HG03095 (cell line): ENCODE measurements around the gene SH2D3C.
"Not testable (repeated sequence)": the region's sequence is repeated elsewhere in the genome, so short reads cannot be mapped to it uniquely, and the experiment has no call there.

Experiments
- ATAC-seq: cut with Tn5 transposase; IDR thresholded peaks from one replicate; pipeline ENCODE4 v1.9.1; 2021; ENCODE audit warnings: moderate library complexity; ENCODE audit not compliant: unreplicated experiment

SH2D3C gene

DNA sequence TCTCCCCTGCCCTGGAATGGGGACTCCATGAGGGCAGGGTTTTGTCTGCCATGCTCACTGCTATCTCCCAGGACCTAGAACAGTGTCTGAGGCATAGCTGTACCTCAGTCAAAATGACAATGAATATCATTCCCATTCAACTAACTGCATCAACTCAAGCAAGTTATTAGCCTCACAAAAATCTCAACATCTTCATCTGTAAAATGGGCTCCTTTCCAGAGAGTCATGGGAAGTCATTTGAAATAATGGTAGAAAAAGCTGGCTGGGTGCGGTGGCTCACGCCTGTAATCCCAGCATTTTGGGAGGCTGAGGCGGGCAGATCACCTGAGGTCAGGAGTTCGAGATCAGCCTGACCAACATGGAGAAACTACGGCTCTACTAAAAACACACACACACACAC is 9.4 kb downstream of the SH2D3C start:
- ATAC-seq: no peak

- ATAC-seq: no peak
Measured at GRCh38 chr9:127768698-127769097, 9.8 kb downstream of the SH2D3C start.

- no peak for ATAC-seq
Measured at GRCh38 chr9:127767909-127768331, 10.5 kb downstream of the SH2D3C start.

GRCh38 chr9:127767410-127767809 is 11.1 kb downstream of the SH2D3C start:
- no peak for ATAC-seq

DNA sequence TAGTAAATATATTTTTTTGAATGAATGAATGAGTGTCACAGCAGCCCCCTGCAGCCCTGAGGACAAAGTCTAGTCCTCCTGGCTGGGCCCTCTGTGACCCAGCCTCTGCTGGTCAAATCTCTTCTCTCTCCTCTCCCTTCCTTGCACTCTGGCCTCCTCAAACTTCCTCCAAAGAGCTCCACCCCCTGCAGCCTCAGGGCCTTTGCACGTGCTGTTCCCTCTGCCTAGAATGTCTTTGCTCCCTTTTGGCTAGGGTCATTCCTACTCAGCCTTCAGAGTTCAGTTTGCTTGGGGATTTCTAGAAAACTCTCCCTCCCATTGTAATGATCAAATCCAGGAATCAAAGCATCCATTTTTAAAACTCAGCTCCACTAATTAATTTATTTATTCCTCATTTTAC is 13.0 kb downstream of the SH2D3C start:
- ATAC-seq: no peak

- ATAC-seq: no peak
Measured at GRCh38 chr9:127763918-127764384, 14.5 kb downstream of the SH2D3C start.

- no peak for ATAC-seq
Measured at GRCh38 chr9:127762111-127762676, 16.3 kb downstream of the SH2D3C start.

GRCh38 chr9:127761491-127761956 is 16.9 kb downstream of the SH2D3C start:
- ATAC-seq: no peak

DNA sequence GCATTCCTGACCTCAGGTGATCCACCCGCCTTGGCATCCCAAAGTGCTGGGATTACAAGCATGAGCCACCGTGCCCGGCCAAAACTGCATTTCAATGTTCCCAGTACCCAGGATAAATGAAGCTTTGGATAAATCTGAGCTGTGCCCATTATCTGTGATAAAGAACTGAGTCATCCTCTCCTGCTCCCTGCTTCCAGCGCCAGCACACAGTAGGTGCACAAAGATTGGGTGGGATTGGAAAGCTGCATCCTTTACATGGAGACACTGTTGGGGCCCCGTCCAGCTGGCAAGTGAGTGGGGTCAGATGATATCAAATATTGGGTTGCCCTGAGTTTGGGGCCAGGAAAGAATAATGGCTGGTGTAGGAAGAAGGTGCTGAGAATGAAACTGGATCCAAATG is 17.4 kb downstream of the SH2D3C start:
- ATAC-seq: no peak

GRCh38 chr9:127758843-127759242 is 19.6 kb downstream of the SH2D3C start:
- no peak for ATAC-seq

DNA sequence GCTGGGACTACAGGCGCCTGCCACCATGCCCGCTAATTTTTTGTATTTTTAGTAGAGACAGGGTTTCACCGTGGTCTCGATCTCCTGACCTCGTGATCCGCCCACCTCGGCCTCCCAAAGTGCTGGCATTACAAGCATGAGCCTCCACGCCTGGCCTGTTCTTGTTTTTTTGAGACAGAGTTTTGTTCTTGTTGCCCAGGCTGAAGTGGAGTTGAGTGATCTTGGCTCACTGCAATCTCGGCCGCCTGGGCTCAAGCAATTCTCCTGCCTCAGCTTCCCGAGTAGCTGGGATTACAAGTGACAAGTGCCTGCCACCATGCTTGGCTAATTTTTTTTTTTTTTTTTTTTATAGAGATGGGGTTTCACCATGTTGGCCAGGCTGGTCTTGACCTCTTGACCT is 21.7 kb downstream of the SH2D3C start:
- not testable (repeated sequence) for ATAC-seq

DNA sequence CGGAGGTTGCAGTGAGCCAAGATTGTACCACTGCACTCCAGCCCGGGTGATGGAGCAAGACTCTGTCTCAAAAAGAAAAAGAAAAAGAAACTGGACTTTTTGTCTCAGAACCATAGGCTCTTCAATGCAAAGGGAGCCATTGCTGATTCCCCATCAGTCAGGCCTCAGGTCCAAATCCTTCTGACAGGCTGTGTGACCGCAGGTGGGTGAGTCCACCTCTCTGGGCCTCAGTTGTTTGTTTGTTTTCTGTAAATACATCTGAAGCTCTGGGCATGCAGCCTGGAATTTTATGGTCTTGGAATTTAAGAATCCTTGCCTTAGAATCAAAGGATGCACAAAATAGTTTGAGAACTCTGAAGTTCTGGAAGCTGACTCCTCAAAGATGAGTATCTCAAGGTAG is 22.2 kb downstream of the SH2D3C start:
- ATAC-seq: no peak

- ATAC-seq: no peak
Measured at GRCh38 chr9:127755061-127756060, 23.1 kb downstream of the SH2D3C start.

GRCh38 chr9:127754099-127755060 is 24.1 kb downstream of the SH2D3C start:
- ATAC-seq: no peak

- no peak for ATAC-seq
Measured at GRCh38 chr9:127753622-127754021, 24.8 kb downstream of the SH2D3C start.

DNA sequence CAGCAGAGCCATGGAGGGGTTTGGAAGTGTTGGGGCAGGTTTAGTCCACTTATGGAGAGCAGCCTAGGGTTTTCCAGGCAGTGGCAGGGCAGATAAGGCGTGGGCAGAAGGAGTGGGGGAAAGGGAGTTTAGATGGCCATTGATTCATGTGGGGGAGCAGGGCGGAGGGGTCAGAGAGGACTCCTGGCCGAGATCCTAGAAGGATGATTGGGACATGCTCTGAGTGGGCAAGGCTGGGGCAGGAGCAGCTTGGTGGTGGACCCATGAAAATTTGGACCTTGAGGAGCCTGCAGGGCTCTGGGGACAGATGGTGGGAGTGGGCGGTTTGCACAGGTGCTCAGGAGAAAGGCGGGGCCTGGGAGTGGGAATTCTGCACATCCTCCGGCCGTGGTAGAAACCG is 25.3 kb downstream of the SH2D3C start:
- ATAC-seq: no peak

- ATAC-seq: no peak
Measured at GRCh38 chr9:127751269-127752054, 27.0 kb downstream of the SH2D3C start.

DNA sequence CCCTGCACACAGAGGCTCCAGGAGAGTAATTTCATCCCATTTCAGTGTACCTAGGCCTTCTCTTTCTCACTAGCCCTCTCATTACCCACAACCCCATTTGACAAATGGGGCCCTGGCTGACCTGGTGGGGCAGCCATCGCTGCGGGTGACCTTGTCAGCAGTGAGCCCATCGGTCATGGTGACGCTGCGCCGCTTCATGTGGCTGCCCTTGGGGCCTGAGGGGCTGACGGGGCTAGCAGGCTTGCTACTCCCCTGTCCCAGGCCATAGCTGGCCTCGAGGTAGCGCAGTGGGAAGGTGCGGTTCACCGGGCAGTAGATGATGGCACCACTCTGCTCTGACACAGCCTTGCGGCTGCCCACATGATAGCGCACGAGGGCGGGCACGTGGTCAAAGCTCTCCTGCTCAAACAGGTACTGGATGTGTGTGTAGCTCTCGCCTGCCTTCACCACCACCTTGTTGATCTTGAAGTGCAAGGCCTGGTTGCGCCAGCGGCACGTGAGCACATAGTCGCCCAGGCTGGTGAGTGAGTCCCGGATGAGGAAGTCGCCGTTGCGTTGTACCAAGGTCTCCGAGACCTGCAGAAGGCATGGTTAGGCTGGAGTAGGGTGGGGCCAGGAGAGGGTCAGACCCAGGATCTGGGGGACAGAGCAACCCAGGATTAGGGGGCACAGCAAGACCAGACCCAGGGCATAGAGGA is 29.2 kb downstream of the SH2D3C start:
- no peak for ATAC-seq

- ATAC-seq: no peak
Measured at GRCh38 chr9:127746959-127747569, 31.4 kb downstream of the SH2D3C start.
